ENCODE data around the gene AKAP17A.

The AKAP17A gene

DNA sequence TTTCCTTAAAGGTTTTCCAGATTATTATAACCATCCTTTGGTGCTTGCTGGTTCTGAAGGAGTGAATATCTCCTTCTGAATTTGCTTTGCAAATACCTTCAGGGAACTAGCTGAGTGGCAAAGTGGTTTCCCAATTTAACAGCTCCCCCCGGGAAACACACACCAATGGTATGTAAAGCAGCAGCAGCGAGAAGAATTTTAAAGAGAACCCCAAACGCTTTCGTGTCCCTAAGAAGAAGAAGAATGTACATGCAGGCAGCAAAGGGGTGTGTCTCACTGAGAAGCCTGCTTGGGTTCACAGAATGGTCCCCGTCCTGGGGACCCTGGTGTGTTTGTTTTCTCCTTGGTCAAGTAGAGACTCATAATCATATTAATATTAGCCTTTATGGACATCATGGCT, 4.2 kb upstream of the AKAP17A start:
- peak overlapping the region; percentile 15; the same call in 1 of the 2 replicates for H3K4me3 ChIP-seq (ENCODE audit: low read depth, low read length)
- peak; percentile 59 for DNase-seq (ENCODE audit: low read depth)
- TF ChIP-seq, protein P1, sequence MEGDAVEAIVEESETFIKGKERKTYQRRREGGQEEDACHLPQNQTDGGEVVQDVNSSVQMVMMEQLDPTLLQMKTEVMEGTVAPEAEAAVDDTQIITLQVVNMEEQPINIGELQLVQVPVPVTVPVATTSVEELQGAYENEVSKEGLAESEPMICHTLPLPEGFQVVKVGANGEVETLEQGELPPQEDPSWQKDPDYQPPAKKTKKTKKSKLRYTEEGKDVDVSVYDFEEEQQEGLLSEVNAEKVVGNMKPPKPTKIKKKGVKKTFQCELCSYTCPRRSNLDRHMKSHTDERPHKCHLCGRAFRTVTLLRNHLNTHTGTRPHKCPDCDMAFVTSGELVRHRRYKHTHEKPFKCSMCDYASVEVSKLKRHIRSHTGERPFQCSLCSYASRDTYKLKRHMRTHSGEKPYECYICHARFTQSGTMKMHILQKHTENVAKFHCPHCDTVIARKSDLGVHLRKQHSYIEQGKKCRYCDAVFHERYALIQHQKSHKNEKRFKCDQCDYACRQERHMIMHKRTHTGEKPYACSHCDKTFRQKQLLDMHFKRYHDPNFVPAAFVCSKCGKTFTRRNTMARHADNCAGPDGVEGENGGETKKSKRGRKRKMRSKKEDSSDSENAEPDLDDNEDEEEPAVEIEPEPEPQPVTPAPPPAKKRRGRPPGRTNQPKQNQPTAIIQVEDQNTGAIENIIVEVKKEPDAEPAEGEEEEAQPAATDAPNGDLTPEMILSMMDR (IDR thresholded peaks at IDR 0.05; ENCODE audit: insufficient read depth, low read depth, low read length, missing control alignments) = no peak

DNA sequence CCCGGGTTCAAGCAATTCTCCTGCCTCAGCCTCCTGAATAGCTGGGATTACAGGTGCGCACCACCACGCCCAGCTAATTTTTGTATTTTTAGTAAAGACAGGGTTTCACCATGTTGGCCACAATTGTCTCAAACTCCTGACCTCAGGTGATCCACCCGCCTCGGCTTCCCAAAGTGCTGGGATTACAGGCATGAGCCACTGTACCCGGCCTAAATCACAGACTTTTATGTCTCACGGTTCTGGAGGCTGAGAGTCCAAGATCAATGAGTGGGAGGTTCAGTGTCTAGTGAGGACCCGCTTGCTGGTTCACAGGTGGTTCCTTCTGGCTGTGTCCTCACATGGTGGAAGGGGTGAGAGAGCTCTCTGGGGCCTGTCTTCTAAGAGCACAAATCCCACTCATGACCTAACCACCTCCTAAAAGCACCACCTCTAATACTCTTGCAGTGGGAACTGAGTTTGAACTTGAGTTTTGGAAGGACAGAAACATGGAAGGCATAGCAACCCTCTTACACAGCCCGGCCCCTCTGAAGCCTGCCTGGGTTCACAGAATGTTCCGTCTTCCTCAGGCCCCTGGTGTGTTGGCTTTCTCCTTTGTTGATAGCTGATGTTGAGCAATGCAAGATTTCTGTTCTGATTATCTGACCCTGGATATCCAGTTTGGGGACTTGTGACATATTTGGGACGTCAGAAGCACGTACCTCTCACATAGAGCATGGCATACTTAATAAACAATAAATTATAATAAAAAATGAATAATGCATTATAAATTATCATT, 1.9 kb upstream of the AKAP17A start:
- DNase-seq (ENCODE audit: low read depth) = peak; percentile 23
- TF ChIP-seq, protein P1 (IDR thresholded peaks at IDR 0.05; ENCODE audit: insufficient read depth, low read depth, low read length, missing control alignments) = no peak
- H3K4me3 ChIP-seq (ENCODE audit: low read depth, low read length) = no peak overlapping the region

DNA sequence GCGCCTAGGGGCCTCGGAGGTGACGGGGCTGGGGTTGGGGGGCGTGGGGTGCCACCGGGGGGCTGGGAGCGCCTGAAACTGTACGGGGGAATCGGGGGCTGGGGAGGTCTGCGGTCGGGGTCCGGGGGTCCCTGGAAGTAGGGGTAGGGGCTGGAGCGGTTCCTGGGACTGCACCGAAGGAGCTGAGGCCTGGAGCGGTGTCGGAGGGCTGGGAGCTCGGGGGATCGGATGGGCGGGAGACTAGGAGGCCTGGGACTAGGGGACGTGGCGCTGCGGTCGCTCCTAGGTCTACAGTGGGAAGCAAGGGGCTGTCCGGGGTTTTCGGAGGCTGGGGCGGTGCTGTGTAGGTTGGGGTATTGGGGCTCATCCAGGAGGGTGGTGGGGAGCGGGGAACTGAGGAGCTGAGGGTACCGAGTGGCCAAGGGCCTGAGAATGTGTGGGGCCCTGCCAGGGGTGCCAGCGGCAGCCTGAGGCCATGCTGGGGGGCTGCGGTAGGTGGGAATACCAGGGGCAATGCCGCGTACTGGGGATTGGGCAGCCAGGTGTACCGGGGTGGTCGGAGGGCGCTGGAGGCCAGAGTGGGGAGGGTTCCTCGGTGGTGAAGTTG, 562 bp downstream of the AKAP17A start:
- TF ChIP-seq, protein P1 (IDR thresholded peaks at IDR 0.05; ENCODE audit: insufficient read depth, low read depth, low read length, missing control alignments) = no peak
- peak overlapping the region; percentile 86 for H3K4me3 ChIP-seq (ENCODE audit: low read depth, low read length)
- no peak for DNase-seq (ENCODE audit: low read depth)

GRCh38 chrX:1592470-1593142, 1.2 kb downstream of the AKAP17A start:
- peak overlapping the region; percentile 86 for H3K4me3 ChIP-seq (ENCODE audit: low read depth, low read length)
- peak; percentile 55 for DNase-seq (ENCODE audit: low read depth)
- TF ChIP-seq, protein P1 (IDR thresholded peaks at IDR 0.05; ENCODE audit: insufficient read depth, low read depth, low read length, missing control alignments) = no peak

DNA sequence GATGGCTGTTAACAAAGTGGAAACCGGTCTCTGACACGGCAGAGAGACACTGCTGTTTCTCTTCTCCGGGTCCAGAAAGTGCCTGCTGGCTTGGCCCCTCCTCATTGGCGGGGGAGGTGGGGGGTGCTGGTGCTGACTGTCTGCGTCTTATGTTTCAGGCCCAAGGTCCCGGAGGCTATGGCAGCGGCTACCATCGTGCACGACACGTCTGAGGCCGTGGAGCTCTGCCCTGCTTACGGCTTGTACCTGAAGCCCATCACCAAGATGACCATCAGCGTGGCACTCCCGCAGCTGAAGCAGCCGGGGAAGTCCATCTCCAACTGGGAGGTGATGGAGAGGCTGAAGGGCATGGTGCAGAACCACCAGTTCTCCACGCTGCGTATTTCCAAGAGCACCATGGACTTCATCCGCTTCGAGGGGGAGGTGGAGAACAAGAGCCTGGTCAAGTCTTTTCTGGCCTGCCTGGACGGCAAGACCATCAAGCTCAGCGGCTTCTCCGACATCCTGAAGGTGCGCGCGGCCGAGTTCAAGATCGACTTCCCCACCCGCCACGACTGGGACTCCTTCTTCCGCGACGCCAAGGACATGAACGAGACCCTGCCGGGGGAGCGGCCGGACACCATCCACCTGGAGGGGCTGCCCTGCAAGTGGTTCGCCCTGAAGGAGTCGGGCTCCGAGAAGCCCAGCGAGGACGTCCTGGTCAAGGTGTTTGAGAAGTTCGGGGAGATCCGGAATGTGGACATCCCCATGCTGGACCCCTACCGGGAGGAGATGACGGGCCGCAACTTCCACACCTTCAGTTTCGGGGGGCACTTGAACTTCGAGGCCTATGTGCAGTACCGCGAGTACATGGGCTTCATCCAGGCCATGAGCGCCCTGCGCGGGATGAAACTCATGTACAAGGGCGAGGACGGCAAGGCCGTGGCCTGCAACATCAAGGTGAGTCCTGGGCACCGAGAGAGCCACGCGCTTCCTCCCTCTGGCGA, 2.2 kb downstream of the AKAP17A start:
- H3K4me3 ChIP-seq (ENCODE audit: low read depth, low read length) = peak overlapping the region; percentile 86
- TF ChIP-seq, protein P1 (IDR thresholded peaks at IDR 0.05; ENCODE audit: insufficient read depth, low read depth, low read length, missing control alignments) = no peak
- DNase-seq (ENCODE audit: low read depth) = no peak

DNA sequence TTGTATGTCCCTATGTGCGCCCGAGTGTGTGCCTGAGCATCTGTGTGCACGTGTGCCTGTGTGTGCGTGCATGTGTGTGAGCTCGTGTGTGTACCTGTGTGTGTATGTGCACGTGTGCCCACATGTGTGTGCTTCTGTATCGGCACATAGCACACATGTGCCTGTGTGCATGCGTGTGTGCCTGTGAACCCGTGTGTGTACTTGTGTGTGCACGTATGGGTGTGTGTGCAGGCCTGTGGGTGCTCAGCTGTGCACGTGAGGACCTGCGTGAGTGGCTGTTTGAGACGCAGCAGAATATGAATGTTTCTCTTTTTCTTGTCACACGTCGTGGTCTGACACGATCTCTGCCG, 4.3 kb downstream of the AKAP17A start:
- no peak for DNase-seq (ENCODE audit: low read depth)
- TF ChIP-seq, protein P1 (IDR thresholded peaks at IDR 0.05; ENCODE audit: insufficient read depth, low read depth, low read length, missing control alignments) = no peak
- H3K4me3 ChIP-seq (ENCODE audit: low read depth, low read length) = no peak overlapping the region

All from GM12865 (cell line).